ENCODE results near the gene CD79A. TPM values are rescaled to one million over a fixed set of nuclear protein-coding genes. Genes with fewer than 3 reads are reported as not detected.

The CD79A gene
- total RNA-seq, 1 donor from 2014 or later, result not detected

- no peak for DNase-seq (ENCODE audit: low read depth)
- no peak for TF ChIP-seq CTCF (conservative IDR thresholded peaks at IDR 0.05; ENCODE audit: low read depth, low read length)
- H3K4me3 ChIP-seq (ENCODE audit: low read depth, low read length), result no peak overlapping the region
Observed at GRCh38 chr19:41928754-41929535, 51.9 kb downstream of the CD79A start.

- no peak for TF ChIP-seq CTCF (conservative IDR thresholded peaks at IDR 0.05; ENCODE audit: low read depth, low read length)
- DNase-seq (ENCODE audit: low read depth), result no peak
- no peak overlapping the region for H3K4me3 ChIP-seq (ENCODE audit: low read depth, low read length)
Observed at GRCh38 chr19:41929536-41930071, 52.5 kb downstream of the CD79A start.

- no peak overlapping the region for H3K4me3 ChIP-seq (ENCODE audit: low read depth, low read length)
- no peak for TF ChIP-seq CTCF (conservative IDR thresholded peaks at IDR 0.05; ENCODE audit: low read depth, low read length)
- no peak for DNase-seq (ENCODE audit: low read depth)
Observed at GRCh38 chr19:41930322-41930722, 53.2 kb downstream of the CD79A start.

Other genes with a start within 250 kb of the CD79A start
- gene CEACAM7, start 189.0 kb upstream of the CD79A start, total RNA-seq, result not detected in 2 replicates
- not detected in 2 replicates for gene CEACAM5, start 168.7 kb upstream of the CD79A start, total RNA-seq
- gene CEACAM6, start 121.7 kb upstream of the CD79A start, total RNA-seq, result under 0.01 and 1.1 TPM in 2 replicates
- gene CEACAM3, start 80.7 kb upstream of the CD79A start, total RNA-seq, result not detected in 2 replicates
- not detected in 2 replicates for gene LYPD4, start 32.6 kb upstream of the CD79A start, total RNA-seq
- not detected in 2 replicates for gene DMRTC2, start 32.2 kb upstream of the CD79A start, total RNA-seq
- gene RPS19, start 17.0 kb upstream of the CD79A start, total RNA-seq, result 1,573 and 1,845 TPM in 2 replicates
- gene ARHGEF1, start 5.9 kb downstream of the CD79A start, total RNA-seq, result 65.9 and 79.5 TPM in 2 replicates
- not detected in 2 replicates for gene ERFL, start 51.2 kb downstream of the CD79A start, total RNA-seq
- 108 and 161 TPM in 2 replicates for gene RABAC1, start 82.0 kb downstream of the CD79A start, total RNA-seq
- 0.36 TPM in 1 of 2 replicates, not detected in the other for gene ATP1A3, start 117.0 kb downstream of the CD79A start, total RNA-seq
- 2.5 and 14.3 TPM in 2 replicates for gene GRIK5, start 192.9 kb downstream of the CD79A start, total RNA-seq
- 19.6 and 22.1 TPM in 2 replicates for gene ZNF574, start 198.9 kb downstream of the CD79A start, total RNA-seq